Loucy (cell line): ENCODE results near the gene NOL9.

ENCODE experiments used
- EZH2phosphoT487 ChIP-seq: fragments of 200-600 bp; IDR thresholded peaks from 2 replicates; pipeline ENCODE4 v1.6.1; 2018; ENCODE audit warnings: antibody characterized with exemption, mild to moderate bottlenecking, moderate library complexity, borderline replicate concordance
- TF ChIP-seq, protein P1 (sequence below): fragments of 200-600 bp; sonication (generic); conservative IDR thresholded peaks from 2 replicates; pipeline ENCODE4 v1.5.1; 2014; ENCODE audit warnings: mild to moderate bottlenecking, antibody characterized with exemption, low read length

DNA sequence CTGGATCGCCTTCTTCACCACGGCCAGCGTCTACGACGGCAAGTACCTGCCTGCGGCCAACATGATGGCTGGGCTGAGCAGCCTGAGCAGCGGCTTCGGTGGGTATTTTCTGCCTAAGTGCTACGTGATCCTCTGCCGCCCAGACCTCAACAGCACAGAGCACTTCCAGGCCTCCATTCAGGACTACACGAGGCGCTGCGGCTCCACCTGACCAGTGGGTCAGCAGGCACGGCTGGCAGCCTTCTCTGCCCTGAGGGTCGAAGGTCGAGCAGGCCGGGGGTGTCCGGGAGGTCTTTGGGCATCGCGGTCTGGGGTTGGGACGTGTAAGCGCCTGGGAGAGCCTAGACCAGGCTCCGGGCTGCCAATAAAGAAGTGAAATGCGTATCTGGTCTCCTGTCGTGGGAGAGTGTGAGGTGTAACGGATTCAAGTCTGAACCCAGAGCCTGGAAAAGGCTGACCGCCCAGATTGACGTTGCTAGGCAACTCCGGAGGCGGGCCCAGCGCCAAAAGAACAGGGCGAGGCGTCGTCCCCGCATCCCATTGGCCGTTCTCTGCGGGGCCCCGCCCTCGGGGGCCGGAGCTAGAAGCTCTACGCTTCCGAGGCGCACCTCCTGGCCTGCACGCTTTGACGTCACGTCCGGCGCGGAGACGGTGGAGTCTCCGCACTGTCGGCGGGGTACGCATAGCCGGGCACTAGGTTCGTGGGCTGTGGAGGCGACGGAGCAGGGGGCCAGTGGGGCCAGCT is 25.2 kb upstream of the NOL9 start, which contains the start of gene ZBTB48:
- TF ChIP-seq, protein P1, sequence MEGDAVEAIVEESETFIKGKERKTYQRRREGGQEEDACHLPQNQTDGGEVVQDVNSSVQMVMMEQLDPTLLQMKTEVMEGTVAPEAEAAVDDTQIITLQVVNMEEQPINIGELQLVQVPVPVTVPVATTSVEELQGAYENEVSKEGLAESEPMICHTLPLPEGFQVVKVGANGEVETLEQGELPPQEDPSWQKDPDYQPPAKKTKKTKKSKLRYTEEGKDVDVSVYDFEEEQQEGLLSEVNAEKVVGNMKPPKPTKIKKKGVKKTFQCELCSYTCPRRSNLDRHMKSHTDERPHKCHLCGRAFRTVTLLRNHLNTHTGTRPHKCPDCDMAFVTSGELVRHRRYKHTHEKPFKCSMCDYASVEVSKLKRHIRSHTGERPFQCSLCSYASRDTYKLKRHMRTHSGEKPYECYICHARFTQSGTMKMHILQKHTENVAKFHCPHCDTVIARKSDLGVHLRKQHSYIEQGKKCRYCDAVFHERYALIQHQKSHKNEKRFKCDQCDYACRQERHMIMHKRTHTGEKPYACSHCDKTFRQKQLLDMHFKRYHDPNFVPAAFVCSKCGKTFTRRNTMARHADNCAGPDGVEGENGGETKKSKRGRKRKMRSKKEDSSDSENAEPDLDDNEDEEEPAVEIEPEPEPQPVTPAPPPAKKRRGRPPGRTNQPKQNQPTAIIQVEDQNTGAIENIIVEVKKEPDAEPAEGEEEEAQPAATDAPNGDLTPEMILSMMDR, result no peak
- no peak for TF ChIP-seq EZH2phosphoT487
